ENCODE data around the gene ZNF649.
A peak's percentile ranks its signal among the peaks of the same experiment; 100 is the strongest.

The ZNF649 gene

DNA sequence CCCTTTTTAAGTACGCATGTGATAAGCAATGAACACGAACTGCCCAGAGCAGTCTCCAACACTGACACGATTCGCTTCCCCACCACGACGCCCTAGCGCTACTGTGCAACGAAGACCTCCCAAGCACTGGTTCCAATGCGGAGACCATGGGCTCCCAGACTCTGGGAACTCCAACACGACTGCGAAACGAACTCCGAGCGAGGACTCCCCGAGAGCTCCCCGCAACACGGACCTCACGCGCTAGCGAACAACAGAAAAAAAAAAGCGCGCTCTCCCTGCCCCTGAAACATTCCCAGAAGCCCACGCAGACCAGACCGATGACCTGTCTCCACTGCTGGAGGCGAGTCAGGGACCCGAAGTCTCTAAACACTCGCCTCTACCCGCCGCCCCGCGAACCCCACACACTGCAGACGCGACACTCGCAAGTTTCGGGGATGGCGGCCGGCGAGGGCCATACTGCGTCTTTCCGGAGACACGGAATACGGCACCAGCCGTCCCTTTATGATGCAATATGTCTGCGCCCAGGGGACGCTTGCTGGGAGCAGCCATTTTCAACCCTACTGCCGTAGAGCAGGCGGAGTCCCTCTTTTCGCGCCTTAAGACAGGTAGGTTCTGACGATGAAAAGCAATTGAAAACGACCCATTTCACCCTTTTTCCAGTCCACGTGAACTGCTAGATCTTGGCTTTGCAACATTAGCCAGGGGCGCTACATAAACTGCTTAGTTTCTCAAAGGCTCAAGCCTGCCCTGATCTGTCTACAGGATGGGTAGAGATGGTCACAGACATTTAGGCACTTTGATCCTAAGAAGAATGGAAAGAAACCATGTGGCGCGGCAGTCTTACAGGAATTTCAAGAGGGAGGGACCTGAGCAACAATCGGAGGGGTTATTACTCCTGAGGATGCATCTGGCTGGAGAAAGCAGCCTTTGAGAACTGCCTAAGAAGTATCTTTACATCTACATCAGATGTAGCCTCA lies 17.0 kb downstream of the ZNF649 start, which contains the start of gene ZNF577:
Gene ZNF577, minus strand, starts transcription at position 430 of the 977 bp plus-strand sequence. CDS start 7,569 bp downstream, outside the sequence.
- DNase-seq (ENCODE audit: low read depth in 2 of 2): peak; percentile 40 to 46

DNA sequence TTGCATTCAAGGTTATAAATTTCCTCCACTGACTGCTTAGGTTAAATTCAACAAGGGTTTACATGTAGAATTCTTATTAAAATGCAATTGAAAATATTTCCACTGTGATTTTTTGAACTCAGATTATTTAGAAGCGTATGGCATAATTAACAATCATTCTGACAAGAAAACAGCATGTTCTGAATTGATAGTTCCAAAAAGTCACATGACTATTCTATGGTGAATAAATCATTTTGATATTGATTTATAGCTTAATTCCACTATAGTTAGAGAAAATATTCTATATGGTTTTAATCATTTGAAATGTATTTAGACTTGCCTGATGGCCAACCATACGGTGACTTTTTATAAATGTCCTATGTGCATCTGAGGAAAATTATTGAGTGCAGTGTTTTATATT lies 20.1 kb downstream of the ZNF649 start:
- no peak for DNase-seq (ENCODE audit: low read depth in 2 of 2)

DNA sequence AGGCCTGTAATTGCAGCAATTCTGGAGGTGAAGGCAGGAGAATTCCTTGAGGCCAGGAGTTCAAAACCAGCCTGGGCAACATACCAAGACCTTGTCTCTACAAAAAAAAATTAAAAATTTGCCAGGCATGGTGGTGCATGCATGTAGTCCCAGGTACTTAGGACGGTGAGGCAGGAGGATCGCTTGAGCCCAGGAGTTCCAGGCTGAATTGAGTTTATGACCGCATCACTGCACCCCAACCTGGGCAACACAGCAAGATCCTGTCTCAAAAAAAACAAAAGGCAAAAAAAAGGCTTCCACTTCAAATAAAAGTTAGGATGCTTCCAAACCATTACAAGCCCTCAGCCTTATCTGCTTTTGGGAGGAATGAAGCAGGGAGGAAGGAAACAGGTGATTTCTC lies 22.3 kb downstream of the ZNF649 start:
- no peak for DNase-seq (ENCODE audit: low read depth in 2 of 2)

DNA sequence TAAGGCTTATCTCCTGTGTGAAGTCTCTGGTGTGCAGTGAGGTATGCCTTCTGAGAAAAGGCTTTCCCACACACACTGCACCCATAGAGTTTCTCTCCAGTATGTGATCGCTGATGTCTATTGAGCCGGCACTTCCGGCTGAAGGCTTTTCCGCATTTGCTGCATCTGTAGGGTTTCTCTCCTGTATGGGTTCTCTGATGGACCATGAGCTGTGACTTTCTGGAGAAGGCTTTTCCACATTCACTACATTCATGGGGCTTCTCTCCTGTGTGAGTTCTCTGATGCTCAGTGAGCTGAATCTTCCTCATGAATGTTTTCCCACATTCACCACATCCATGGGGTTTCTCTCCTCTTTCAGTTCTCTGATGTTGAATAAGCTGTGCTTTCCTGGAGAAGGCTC lies 31.7 kb downstream of the ZNF649 start:
- DNase-seq (ENCODE audit: low read depth in 2 of 2): no peak

DNA sequence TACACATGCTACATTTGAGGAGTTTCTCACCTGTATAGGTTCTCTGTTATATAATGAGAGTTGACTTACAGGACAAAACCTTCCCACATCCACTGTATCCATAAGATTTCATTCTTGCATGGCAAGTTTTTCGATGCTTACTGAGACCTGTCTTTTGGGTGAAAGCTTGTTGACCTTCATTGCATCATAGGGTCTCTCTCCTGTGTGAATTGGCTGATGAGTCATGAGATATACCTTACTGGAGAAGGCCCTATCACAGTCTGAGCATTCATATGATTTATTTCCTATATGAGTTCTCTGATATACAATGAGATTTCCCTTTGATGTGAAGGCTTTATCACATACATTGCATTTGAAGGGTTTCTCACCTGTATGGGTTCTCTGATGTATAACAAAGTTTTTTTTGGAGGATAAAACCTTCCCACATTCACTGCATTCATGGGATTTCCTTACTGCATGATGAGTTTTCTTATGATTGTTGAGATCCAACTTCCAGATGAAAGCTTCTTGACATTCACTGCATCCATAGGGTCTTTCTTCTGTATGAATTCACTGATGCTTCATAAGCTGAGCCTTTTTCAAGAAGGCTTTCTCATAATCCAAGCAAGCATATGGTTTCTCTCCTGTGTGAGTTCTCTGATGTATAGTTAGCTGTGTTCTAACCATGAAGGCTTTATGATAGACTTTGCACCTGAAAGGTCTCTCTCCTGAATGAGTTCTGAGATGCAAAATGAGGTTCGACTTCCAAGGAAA lies 42.8 kb downstream of the ZNF649 start:
- no peak for DNase-seq (ENCODE audit: low read depth in 2 of 2)

Data from stimulated activated CD8-positive, alpha-beta memory T cell treated with anti-CD3 and anti-CD28 coated beads, Interleukin-15, amount 100 ng/mL, for 4 hours (primary cell).